ENCODE results near the gene MPP7.

DNA sequence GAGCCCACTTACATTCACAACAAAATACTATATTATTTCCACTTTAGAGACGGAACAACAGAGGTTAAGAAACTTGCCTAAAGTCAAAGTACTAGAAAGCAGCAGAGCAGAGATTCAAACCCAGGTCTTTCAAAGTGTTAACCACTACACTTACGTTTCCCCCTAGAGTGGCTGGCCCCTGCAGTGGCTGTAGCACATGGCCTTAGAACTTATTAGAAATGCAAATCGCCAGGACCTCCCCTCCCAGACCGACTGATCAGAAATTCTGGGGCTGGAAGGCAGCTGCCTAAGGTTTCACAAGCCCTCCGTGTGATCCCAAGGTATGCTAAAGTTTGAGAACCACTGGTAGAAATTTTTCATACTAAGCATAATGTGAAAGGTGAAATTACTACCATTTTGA, 8.1 kb downstream of the MPP7 start:
- TF ChIP-seq, protein P1, sequence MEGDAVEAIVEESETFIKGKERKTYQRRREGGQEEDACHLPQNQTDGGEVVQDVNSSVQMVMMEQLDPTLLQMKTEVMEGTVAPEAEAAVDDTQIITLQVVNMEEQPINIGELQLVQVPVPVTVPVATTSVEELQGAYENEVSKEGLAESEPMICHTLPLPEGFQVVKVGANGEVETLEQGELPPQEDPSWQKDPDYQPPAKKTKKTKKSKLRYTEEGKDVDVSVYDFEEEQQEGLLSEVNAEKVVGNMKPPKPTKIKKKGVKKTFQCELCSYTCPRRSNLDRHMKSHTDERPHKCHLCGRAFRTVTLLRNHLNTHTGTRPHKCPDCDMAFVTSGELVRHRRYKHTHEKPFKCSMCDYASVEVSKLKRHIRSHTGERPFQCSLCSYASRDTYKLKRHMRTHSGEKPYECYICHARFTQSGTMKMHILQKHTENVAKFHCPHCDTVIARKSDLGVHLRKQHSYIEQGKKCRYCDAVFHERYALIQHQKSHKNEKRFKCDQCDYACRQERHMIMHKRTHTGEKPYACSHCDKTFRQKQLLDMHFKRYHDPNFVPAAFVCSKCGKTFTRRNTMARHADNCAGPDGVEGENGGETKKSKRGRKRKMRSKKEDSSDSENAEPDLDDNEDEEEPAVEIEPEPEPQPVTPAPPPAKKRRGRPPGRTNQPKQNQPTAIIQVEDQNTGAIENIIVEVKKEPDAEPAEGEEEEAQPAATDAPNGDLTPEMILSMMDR (IDR thresholded peaks at IDR 0.05; ENCODE audit: insufficient read depth, low read length, poor library complexity, severe bottlenecking) = no peak
- TF ChIP-seq EZH2phosphoT487 (conservative IDR thresholded peaks at IDR 0.05; ENCODE audit: low read length) = no peak

Measured in SU-DHL-6 (cell line).